Transverse colon (tissue), 4 donors: ENCODE results near the gene DDX20. TPM values are rescaled to one million over a fixed set of nuclear protein-coding genes. Genes with fewer than 3 reads are reported as not detected.

ENCODE experiments used
- DNase-seq: peaks from one replicate; pipeline ENCODE4 v3.0.0-alpha.2; 2019
- H3K27ac ChIP-seq, 4 donors: fragments of 200-600 bp; sonication (generic); 2 replicates each; pipeline ENCODE4 v1.5.1; 2016 to 2018; ENCODE audit warnings: inconsistent platforms in 4 of 4
- H3K27me3 ChIP-seq: fragments of 200-600 bp; sonication (generic); 2 replicates; pipeline ENCODE4 v1.5.1; 2017; ENCODE audit warnings: inconsistent platforms
- H3K36me3 ChIP-seq, 4 donors: fragments of 200-600 bp; sonication (generic); 2 replicates each; pipeline ENCODE4 v1.5.1; 2017 to 2019; ENCODE audit warnings: inconsistent platforms in 4 of 4
- H3K4me1 ChIP-seq, 4 donors: fragments of 200-600 bp; sonication (generic); 2 replicates each; pipeline ENCODE4 v1.5.1; 2017 to 2020; ENCODE audit warnings: inconsistent platforms in 4 of 4
- H3K4me3 ChIP-seq, 4 donors: fragments of 200-600 bp; sonication (generic); 1 replicate in 1 of 4; 2 replicates in 3 of 4; pipeline versions ENCODE4 v1.5.1 to v1.6.1; 2017 to 2019; ENCODE audit warnings: inconsistent platforms in 4 of 4
- H3K9me3 ChIP-seq, 2 donors: fragments of 200-600 bp; sonication (generic); 2 replicates each; pipeline ENCODE4 v1.5.1; 2017 to 2019; ENCODE audit warnings: inconsistent platforms in 2 of 2
- CTCF ChIP-seq, 5 experiments: fragments of 200-600 bp in 3 of 5; fragments of 450-650 bp in 2 of 5; sonication (generic) in 3 of 5; IDR thresholded peaks; 1 replicate in 2 of 5; 2 replicates in 3 of 5; pipeline ENCODE4 v1.5.1; 2016 to 2017; ENCODE audit warnings: antibody characterized with exemption in 5 of 5, inconsistent platforms in 3 of 5, mild to moderate bottlenecking in 2 of 5, moderate library complexity in 1 of 5
- EP300 ChIP-seq: sonication (generic); formaldehyde crosslinking; IDR thresholded peaks from one replicate; pipeline ENCODE4 v1.6.1; 2017; ENCODE audit warnings: antibody characterized with exemption, low read depth
- POLR2A ChIP-seq: fragments of 450-650 bp; IDR thresholded peaks from one replicate; pipeline ENCODE4 v1.6.1; 2016; ENCODE audit warnings: antibody characterized with exemption, mild to moderate bottlenecking, moderate library complexity
- POLR2AphosphoS5 ChIP-seq, 3 donors: sonication (generic); formaldehyde crosslinking; IDR thresholded peaks; one replicate each; pipeline ENCODE4 v1.6.1; 2016; ENCODE audit warnings: antibody characterized with exemption in 3 of 3
- WGBS, 2 donors: methylation state at CpG; one replicate each; pipeline ENCODE4 v1.1.5; 2018; ENCODE audit warnings: low coverage in 1 of 2; 5-methylcytosine and 5-hydroxymethylcytosine counted together
- in situ Hi-C, 4 donors: fragments of 200-750 bp; cut with MboI; loops; one replicate each; pipeline versions ENCODE4 v1.15.0 to v1.15.1; 2017; ENCODE audit warnings: low sequenced_read_pairs in 3 of 4, low pct_ligation_motif_present in 1 of 4, low pct_unique_long_range_greater_than_20kb in 1 of 4
- intact Hi-C: fragments of 100-400 bp; cut with DNase I; formaldehyde crosslinking; loops from one replicate; pipeline ENCODE4 v1.15.1; 2023; ENCODE audit warnings: low total_unique reads
- total RNA-seq, 4 donors: library from RNA; depleted of rRNA; stranded (reverse); fragments of >200 nt; gene quantifications; one replicate each; pipeline ENCODE4 v1.1.0, GENCODE V29; 2016

Gene DDX20
- total RNA-seq, 4 donors from 2014 or later, result 7.1 to 17.1 (median 12.2) TPM

DNA sequence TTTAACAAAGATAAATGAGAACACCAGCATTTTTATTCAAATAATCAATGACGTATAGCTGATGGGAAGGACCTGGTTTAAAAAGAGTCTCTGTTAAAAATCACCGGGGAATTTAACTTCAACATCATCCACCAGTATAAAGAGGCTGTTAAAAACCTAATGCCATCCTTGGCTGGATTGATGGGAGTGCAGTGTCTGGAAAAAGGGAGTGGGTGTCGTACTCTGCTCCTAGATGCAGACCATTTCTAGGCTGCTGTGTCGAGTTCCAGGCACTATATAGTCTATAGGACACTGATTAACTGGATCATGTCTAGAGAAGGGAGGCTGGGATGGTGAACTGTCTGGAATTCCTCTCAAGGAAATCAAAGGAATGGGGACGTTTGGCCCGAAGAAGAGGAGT is 36.1 kb downstream of the DDX20 start:
- no peak for DNase-seq
- H3K27me3 ChIP-seq, result no peaks in the 10 kb centered on the region
- no peaks in the 10 kb centered on the region for H3K36me3 ChIP-seq
- in situ Hi-C loops, result loop anchor here in 2 of 4 donors (25.0 kb wide), 2 partner anchors 546 to 554 kb away; partner anchors contain the start of gene CHI3L2 (in 1 of the 2)
- no peak overlapping the region for H3K27ac ChIP-seq
- TF ChIP-seq CTCF (IDR thresholded peaks at IDR 0.05) (no peak), EP300 (no peak), POLR2A (no peak), POLR2AphosphoS5 (IDR thresholded peaks at IDR 0.05) (no peak)
- no peaks in the 10 kb centered on the region for H3K9me3 ChIP-seq
- intact Hi-C loops, result loop anchor here (10.0 kb wide), 1 partner anchor 563 kb away; no protein-coding TSS in a partner anchor
- 75% methylated on average over 5 to 6 of the region's 6 CpGs for WGBS, 2 donors
- no peak overlapping the region for H3K4me3 ChIP-seq
- no peaks in the 10 kb centered on the region for H3K4me1 ChIP-seq

DNA sequence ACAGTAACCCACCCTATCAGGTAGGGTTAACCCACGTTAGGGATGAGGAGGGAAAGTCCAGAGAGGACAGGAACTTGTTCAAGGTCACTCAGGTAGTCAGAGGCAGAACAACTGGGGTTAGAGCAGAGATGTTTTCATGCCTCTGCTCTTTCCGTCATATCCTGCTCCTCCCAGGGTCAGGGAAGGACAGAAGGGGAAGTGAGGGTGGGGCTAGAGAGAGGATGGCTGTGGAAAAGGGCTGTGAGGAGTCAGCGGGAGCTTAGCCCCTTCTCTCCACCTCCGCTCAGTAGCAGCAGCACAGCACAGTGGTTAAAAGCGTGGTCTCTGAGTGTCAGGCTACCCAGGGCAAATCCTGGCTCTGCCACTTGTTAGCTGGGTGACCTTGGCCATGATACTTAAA is 36.5 kb downstream of the DDX20 start:
- Histone ChIP-seq H3K4me1 (no peaks in the 10 kb centered on the region), H3K9me3 (no peaks in the 10 kb centered on the region), H3K27me3 (no peaks in the 10 kb centered on the region), H3K36me3 (no peaks in the 10 kb centered on the region), H3K27ac (no peak overlapping the region), H3K4me3 (no peak overlapping the region)
- 52% methylated on average over 4 to 5 of the region's 5 CpGs for WGBS, 2 donors
- intact Hi-C loops, result loop anchor here (10.0 kb wide), 1 partner anchor 563 kb away; no protein-coding TSS in a partner anchor
- no peak for TF ChIP-seq POLR2A
- TF ChIP-seq EP300, result no peak
- no peak for TF ChIP-seq CTCF (IDR thresholded peaks at IDR 0.05)
- TF ChIP-seq POLR2AphosphoS5 (IDR thresholded peaks at IDR 0.05), result no peak
- in situ Hi-C loops, result loop anchor here in 2 of 4 donors (25.0 kb wide), 2 partner anchors 545 to 555 kb away; partner anchors contain the start of gene CHI3L2 (in 1 of the 2)
- no peak for DNase-seq

- TF ChIP-seq EP300, result no peak
- no peak for TF ChIP-seq CTCF (IDR thresholded peaks at IDR 0.05)
- H3K36me3 ChIP-seq, result no peaks in the 10 kb centered on the region
- in situ Hi-C loops (loop anchor here in 2 of 4 donors (25.0 kb wide), 2 partner anchors 543 to 557 kb away; partner anchors contain the start of gene CHI3L2 (in 1 of the 2)), intact Hi-C loops (loop anchor here (10.0 kb wide), 1 partner anchor 561 kb away; no protein-coding TSS in a partner anchor)
- no peaks in the 10 kb centered on the region for H3K4me1 ChIP-seq
- 58% methylated on average over 2 of the region's 2 CpGs; no CpG with 5 or more reads in 1 of the 2 donors for WGBS, 2 donors
- H3K4me3 ChIP-seq, result no peak overlapping the region
- no peak overlapping the region for H3K27ac ChIP-seq
- DNase-seq, result no peak
- H3K9me3 ChIP-seq, result no peaks in the 10 kb centered on the region
- H3K27me3 ChIP-seq, result no peaks in the 10 kb centered on the region
These were observed 38.2 kb downstream of the DDX20 start for GRCh38 chr1:111793923-111794322.

GRCh38 chr1:111795401-111795800 is 39.7 kb downstream of the DDX20 start:
- Histone ChIP-seq H3K27ac (no peak overlapping the region), H3K4me1 (no peaks in the 10 kb centered on the region), H3K9me3 (no peaks in the 10 kb centered on the region), H3K27me3 (no peaks in the 10 kb centered on the region), H3K36me3 (no peaks in the 10 kb centered on the region), H3K4me3 (no peak overlapping the region)
- intact Hi-C loops, result loop anchor here (10.0 kb wide), 1 partner anchor 559 kb away; no protein-coding TSS in a partner anchor
- DNase-seq, result no peak
- no peak for TF ChIP-seq POLR2AphosphoS5 (IDR thresholded peaks at IDR 0.05)
- 71 to 88% methylated on average over 6 of the region's 6 CpGs for WGBS, 2 donors
- in situ Hi-C loops, result loop anchor here in 2 of 4 donors (25.0 kb wide), 2 partner anchors 542 to 558 kb away; partner anchors contain the start of gene CHI3L2 (in 1 of the 2)
